Measurements from ENCODE around the gene ZBTB7C. TPM values are rescaled to one million over a fixed set of nuclear protein-coding genes. Genes with fewer than 3 reads are reported as not detected.

The ZBTB7C gene
- total RNA-seq, 3 donors from 2014 or later (not counting 1 experiment from before 2014, with no cell fraction given) = 0.07 TPM; not detected in 2

- Histone ChIP-seq H3K9me3 (ENCODE audit: control insufficient read depth, insufficient read depth, low read length) (peaks cover 5% of the 10 kb centered on the region), H3K4me1 (ENCODE audit: control insufficient read depth, insufficient read depth, low read length) (no peaks in the 10 kb centered on the region), H3K27me3 (ENCODE audit: control insufficient read depth, insufficient read depth, low read length) (no peaks in the 10 kb centered on the region), H3K27ac (ENCODE audit: low read length) (no peak overlapping the region), H3K4me3 (ENCODE audit: low read length) (no peak overlapping the region), H3K36me3 (ENCODE audit: control insufficient read depth, insufficient read depth, low read length) (no peaks in the 10 kb centered on the region)
- TF ChIP-seq, protein P1, sequence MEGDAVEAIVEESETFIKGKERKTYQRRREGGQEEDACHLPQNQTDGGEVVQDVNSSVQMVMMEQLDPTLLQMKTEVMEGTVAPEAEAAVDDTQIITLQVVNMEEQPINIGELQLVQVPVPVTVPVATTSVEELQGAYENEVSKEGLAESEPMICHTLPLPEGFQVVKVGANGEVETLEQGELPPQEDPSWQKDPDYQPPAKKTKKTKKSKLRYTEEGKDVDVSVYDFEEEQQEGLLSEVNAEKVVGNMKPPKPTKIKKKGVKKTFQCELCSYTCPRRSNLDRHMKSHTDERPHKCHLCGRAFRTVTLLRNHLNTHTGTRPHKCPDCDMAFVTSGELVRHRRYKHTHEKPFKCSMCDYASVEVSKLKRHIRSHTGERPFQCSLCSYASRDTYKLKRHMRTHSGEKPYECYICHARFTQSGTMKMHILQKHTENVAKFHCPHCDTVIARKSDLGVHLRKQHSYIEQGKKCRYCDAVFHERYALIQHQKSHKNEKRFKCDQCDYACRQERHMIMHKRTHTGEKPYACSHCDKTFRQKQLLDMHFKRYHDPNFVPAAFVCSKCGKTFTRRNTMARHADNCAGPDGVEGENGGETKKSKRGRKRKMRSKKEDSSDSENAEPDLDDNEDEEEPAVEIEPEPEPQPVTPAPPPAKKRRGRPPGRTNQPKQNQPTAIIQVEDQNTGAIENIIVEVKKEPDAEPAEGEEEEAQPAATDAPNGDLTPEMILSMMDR (IDR thresholded peaks at IDR 0.05) = no peak
- Mint-ChIP-seq H3K27me3 (ENCODE audit: low read depth in 2 of 2) (peaks cover 0 to 6% of the 10 kb centered on the region in 2 donors), H3K4me1 (no peaks in the 10 kb centered on the region), H3K4me3 (no peak overlapping the region), H3K27ac (no peak overlapping the region), H3K9me3 (peaks cover 2 to 3% of the 10 kb centered on the region in 2 donors), H3K36me3 (peaks cover 16% of the 10 kb centered on the region)
- ATAC-seq (no peak), DNase-seq (no peak)
- intact Hi-C loops (cut with micrococcal nuclease) = no loop called here
- WGBS (ENCODE audit: insufficient coverage) = 87% methylated on average over 4 of the region's 4 CpGs
These were observed 416.9 kb downstream of the ZBTB7C start for GRCh38 chr18:47992266-47992665.

DNA sequence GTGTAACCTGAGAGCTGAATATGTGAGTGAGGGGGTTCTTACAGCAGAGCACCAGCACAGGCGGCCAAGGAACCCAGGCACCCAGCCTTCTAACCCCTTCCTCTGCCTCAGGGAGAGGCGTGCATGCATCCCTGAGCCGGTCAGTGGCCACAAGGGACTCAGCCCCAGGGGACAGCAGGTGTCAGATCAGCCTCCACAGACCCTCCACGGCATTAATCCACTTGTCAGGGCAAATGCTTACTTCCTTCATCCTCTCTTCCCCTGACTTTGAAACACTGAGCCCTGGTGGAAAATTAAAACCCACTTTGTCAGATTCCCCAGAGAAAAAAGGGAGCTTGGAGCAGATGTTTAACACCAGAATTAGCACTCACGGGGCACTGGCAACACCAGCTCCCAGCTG is 418.2 kb downstream of the ZBTB7C start:
- Mint-ChIP-seq H3K4me1 (peaks cover 0 to 6% of the 10 kb centered on the region in 2 donors), H3K27ac (no peak overlapping the region), H3K36me3 (peaks cover 7% of the 10 kb centered on the region), H3K27me3 (ENCODE audit: low read depth in 2 of 2) (peaks cover 0 to 6% of the 10 kb centered on the region in 2 donors), H3K9me3 (peaks cover 0 to 2% of the 10 kb centered on the region in 2 donors), H3K4me3 (no peak overlapping the region)
- ATAC-seq (no peak), DNase-seq (no peak)
- Histone ChIP-seq H3K27me3 (ENCODE audit: control insufficient read depth, insufficient read depth, low read length) (no peaks in the 10 kb centered on the region), H3K4me1 (ENCODE audit: control insufficient read depth, insufficient read depth, low read length) (no peaks in the 10 kb centered on the region), H3K27ac (ENCODE audit: low read length) (no peak overlapping the region), H3K4me3 (ENCODE audit: low read length) (no peak overlapping the region), H3K36me3 (ENCODE audit: control insufficient read depth, insufficient read depth, low read length) (no peaks in the 10 kb centered on the region), H3K9me3 (ENCODE audit: control insufficient read depth, insufficient read depth, low read length) (no peaks in the 10 kb centered on the region)
- TF ChIP-seq, protein P1 (IDR thresholded peaks at IDR 0.05) = no peak
- intact Hi-C loops (cut with micrococcal nuclease) = no loop called here
- WGBS (ENCODE audit: insufficient coverage) = 68% methylated on average over 5 of the region's 5 CpGs

GRCh38 chr18:47987388-47987699 is 421.8 kb downstream of the ZBTB7C start:
- Histone ChIP-seq H3K27me3 (ENCODE audit: control insufficient read depth, insufficient read depth, low read length) (no peaks in the 10 kb centered on the region), H3K27ac (ENCODE audit: low read length) (no peak overlapping the region), H3K36me3 (ENCODE audit: control insufficient read depth, insufficient read depth, low read length) (no peaks in the 10 kb centered on the region), H3K4me1 (ENCODE audit: control insufficient read depth, insufficient read depth, low read length) (no peaks in the 10 kb centered on the region), H3K9me3 (ENCODE audit: control insufficient read depth, insufficient read depth, low read length) (no peaks in the 10 kb centered on the region), H3K4me3 (ENCODE audit: low read length) (no peak overlapping the region)
- no peak for DNase-seq
- Mint-ChIP-seq H3K36me3 (peaks cover 7% of the 10 kb centered on the region), H3K9me3 (no peaks in the 10 kb centered on the region), H3K4me1 (peaks cover 0 to 10% of the 10 kb centered on the region in 2 donors), H3K27me3 (ENCODE audit: low read depth in 2 of 2) (peaks cover 0 to 6% of the 10 kb centered on the region in 2 donors), H3K4me3 (no peak overlapping the region), H3K27ac (no peak overlapping the region)
- TF ChIP-seq, protein P1 (IDR thresholded peaks at IDR 0.05) = no peak
- no peak for ATAC-seq
- 42% methylated on average over 3 of the region's 3 CpGs for WGBS (ENCODE audit: insufficient coverage)
- intact Hi-C loops (cut with micrococcal nuclease) = no loop called here

DNA sequence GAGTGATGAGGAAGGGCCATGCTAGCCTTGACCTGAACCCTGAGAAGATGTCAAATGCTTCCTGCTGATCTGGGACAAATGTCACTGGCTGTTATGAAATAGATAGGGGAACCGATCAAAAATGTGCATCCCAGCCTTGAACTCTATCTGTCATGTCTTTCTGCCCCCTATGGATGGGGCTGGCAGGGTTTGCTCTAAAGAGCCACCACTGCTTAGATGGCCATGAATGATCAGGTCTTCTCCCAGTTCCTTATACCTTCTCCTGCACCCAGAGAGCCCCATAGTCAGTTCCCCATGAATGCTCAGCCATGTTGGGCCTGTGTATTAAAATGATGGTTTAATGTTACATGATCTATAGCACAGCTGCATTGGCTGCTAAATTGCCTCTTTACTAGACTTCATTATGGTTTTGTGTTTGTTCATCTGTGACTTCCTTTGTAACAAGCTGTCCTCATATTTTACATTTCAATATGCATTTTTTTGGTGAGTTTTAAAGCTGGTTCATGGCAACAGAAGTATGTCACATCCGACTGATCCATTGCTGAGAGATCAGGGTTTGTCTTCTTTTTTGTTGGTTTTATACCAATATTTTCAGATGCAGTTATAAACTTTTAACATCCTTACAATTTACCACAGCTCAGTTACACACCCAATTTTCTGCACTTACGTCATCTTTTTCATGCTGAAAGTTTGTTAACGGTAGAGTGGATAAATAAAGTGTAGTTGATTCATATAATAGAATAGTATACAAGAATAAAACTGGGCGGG is 422.4 kb downstream of the ZBTB7C start:
- H3K27ac Mint-ChIP-seq = peak overlapping the region in 1 of 2 donors; percentile 49
- 80% methylated on average over 4 of the region's 5 CpGs for WGBS (ENCODE audit: insufficient coverage)

More for the DNA sequence above, 422.4 kb downstream of the ZBTB7C start:
- no peak for ATAC-seq
- Histone ChIP-seq H3K36me3 (ENCODE audit: control insufficient read depth, insufficient read depth, low read length) (no peaks in the 10 kb centered on the region), H3K4me3 (ENCODE audit: low read length) (no peak overlapping the region), H3K4me1 (ENCODE audit: control insufficient read depth, insufficient read depth, low read length) (no peaks in the 10 kb centered on the region), H3K27ac (ENCODE audit: low read length) (no peak overlapping the region), H3K9me3 (ENCODE audit: control insufficient read depth, insufficient read depth, low read length) (no peaks in the 10 kb centered on the region), H3K27me3 (ENCODE audit: control insufficient read depth, insufficient read depth, low read length) (no peaks in the 10 kb centered on the region)
- no peak overlapping the region for H3K4me3 Mint-ChIP-seq
- H3K9me3 Mint-ChIP-seq = no peaks in the 10 kb centered on the region
- intact Hi-C loops (cut with micrococcal nuclease) = no loop called here
- H3K27me3 Mint-ChIP-seq (ENCODE audit: low read depth in 2 of 2) = peaks cover 0 to 6% of the 10 kb centered on the region in 2 donors
- H3K36me3 Mint-ChIP-seq = peaks cover 7% of the 10 kb centered on the region
- H3K4me1 Mint-ChIP-seq = peaks cover 0 to 10% of the 10 kb centered on the region in 2 donors
- peak in 1 of 2 donors; percentile 14 for DNase-seq
- TF ChIP-seq, protein P1 (IDR thresholded peaks at IDR 0.05) = no peak
